ENCODE measurements around the gene ADAM23.

DNA sequence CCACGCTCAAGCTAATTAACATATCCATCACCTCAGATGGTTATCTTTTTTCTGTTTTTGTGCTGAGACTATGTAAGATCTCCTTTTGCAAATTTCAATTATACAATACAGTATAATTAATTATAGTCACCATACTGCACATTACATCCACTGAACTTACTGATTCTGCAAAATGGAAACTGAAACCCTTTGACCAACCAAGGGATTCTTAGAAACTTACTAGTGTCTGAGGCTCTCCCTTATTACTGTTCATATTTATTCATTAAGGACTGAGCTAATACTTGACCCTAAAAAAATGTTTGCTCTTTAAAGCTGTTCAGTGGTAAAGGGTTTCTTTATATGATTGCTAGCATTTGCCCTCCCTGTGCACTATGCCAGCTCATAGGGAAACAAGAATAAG is 50.7 kb downstream of the ADAM23 start:
- TF ChIP-seq, protein P1, sequence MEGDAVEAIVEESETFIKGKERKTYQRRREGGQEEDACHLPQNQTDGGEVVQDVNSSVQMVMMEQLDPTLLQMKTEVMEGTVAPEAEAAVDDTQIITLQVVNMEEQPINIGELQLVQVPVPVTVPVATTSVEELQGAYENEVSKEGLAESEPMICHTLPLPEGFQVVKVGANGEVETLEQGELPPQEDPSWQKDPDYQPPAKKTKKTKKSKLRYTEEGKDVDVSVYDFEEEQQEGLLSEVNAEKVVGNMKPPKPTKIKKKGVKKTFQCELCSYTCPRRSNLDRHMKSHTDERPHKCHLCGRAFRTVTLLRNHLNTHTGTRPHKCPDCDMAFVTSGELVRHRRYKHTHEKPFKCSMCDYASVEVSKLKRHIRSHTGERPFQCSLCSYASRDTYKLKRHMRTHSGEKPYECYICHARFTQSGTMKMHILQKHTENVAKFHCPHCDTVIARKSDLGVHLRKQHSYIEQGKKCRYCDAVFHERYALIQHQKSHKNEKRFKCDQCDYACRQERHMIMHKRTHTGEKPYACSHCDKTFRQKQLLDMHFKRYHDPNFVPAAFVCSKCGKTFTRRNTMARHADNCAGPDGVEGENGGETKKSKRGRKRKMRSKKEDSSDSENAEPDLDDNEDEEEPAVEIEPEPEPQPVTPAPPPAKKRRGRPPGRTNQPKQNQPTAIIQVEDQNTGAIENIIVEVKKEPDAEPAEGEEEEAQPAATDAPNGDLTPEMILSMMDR (IDR thresholded peaks at IDR 0.05; ENCODE audit: borderline replicate concordance, extremely low read depth, low read length, poor library complexity, severe bottlenecking) = no peak
- TF ChIP-seq EZH2 (IDR thresholded peaks at IDR 0.05; ENCODE audit: borderline replicate concordance, low read depth, low read length, severe bottlenecking) = no peak

All from DND-41 (cell line).